IMR-90 (cell line): ENCODE results near the gene CRYAA. TPM values are rescaled to one million over a fixed set of nuclear protein-coding genes. Genes with fewer than 3 reads are reported as not detected.
"Not testable (repeated sequence)": the region's sequence is repeated elsewhere in the genome, so short reads cannot be mapped to it uniquely, and the experiment has no call there.

Experiments used
- ATAC-seq: fragments of 200-7000 bp; cut with Tn5 transposase; 2 replicates; pipeline ENCODE4 v1.9.1; 2020; ENCODE audit warnings: low read depth, mild to moderate bottlenecking, moderate library complexity
- BruUV-seq: library from RNA; stranded (reverse); fragments of 400-500 nt; replicated peaks from 2 replicates; lab custom pipeline; 2021; lab: Mats Ljungman, UMichigan
- CTCF ChIA-PET: fragments of 300-600 bp; formaldehyde crosslinking; extraction: SDS; loops from one replicate; lab custom pipeline; 2021; ENCODE audit warnings: antibody characterized with exemption; lab: Yijun Ruan, JAX
- POLR2A ChIA-PET: fragments of 300-600 bp; sonication (Branson Sonifier 250); formaldehyde crosslinking; loops from one replicate; lab custom pipeline; 2022; ENCODE audit warnings: antibody characterized with exemption; ENCODE audit not compliant: unreplicated experiment; lab: Charles Lee
- DNase-seq: peaks from one replicate; pipeline ENCODE4 v3.0.0; 2013
- H2AFZ ChIP-seq: replicated peaks from 2 replicates; pipeline ENCODE3; 2013; ENCODE audit warnings: low read length, mild to moderate bottlenecking; ENCODE audit not compliant: poor library complexity
- H2AK5ac ChIP-seq: 2 replicates; pipeline ENCODE4 v1.6.1; 2013; ENCODE audit warnings: low read depth, low read length, inconsistent platforms
- H2AK9ac ChIP-seq: replicated peaks from 2 replicates; pipeline ENCODE3; 2013; ENCODE audit warnings: mild to moderate bottlenecking, low read depth, low read length, moderate library complexity; ENCODE audit not compliant: poor library complexity
- H2BK120ac ChIP-seq: 2 replicates; pipeline ENCODE4 v1.6.1; 2013; ENCODE audit warnings: low read depth, low read length, inconsistent platforms
- H2BK15ac ChIP-seq: 3 replicates; pipeline ENCODE4 v1.6.1; 2013; ENCODE audit warnings: low read depth, low read length, inconsistent platforms
- H2BK20ac ChIP-seq: 2 replicates; pipeline ENCODE4 v1.6.1; 2013; ENCODE audit warnings: low read depth, mild to moderate bottlenecking, inconsistent platforms, low read length, moderate library complexity
- H2BK5ac ChIP-seq: 2 replicates; pipeline ENCODE4 v1.6.1; 2013; ENCODE audit warnings: mild to moderate bottlenecking, low read depth, low read length, inconsistent platforms; ENCODE audit not compliant: poor library complexity, severe bottlenecking
- H3K14ac ChIP-seq: replicated peaks from 2 replicates; pipeline ENCODE4 v1.6.1; 2013; ENCODE audit warnings: low read depth, low read length, inconsistent platforms
- H3K18ac ChIP-seq: 2 replicates; pipeline ENCODE4 v1.6.1; 2013; ENCODE audit warnings: low read depth, low read length, control low read depth
- H3K23ac ChIP-seq: 2 replicates; pipeline ENCODE4 v1.6.1; 2013; ENCODE audit warnings: low read depth, low read length, inconsistent platforms
- H3K27ac ChIP-seq: 2 replicates; pipeline ENCODE4 v1.5.1; 2013; ENCODE audit warnings: mild to moderate bottlenecking, control low read depth, low read length; ENCODE audit not compliant: insufficient read depth
- H3K27me3 ChIP-seq: 2 replicates; pipeline ENCODE4 v1.6.1; 2013; ENCODE audit warnings: low read length; ENCODE audit not compliant: control insufficient read depth, insufficient read depth
- H3K36me3 ChIP-seq: 2 replicates; pipeline ENCODE4 v1.6.1; 2013; ENCODE audit warnings: low read length, mixed read lengths; ENCODE audit not compliant: control insufficient read depth, insufficient read depth
- H3K4ac ChIP-seq: 2 replicates; pipeline ENCODE4 v1.6.1; 2013; ENCODE audit warnings: low read depth, low read length, inconsistent platforms
- H3K4me1 ChIP-seq: 2 replicates; pipeline ENCODE4 v1.6.1; 2013; ENCODE audit warnings: low read length, mixed read lengths; ENCODE audit not compliant: control insufficient read depth, insufficient read depth
- H3K4me2 ChIP-seq: 2 replicates; pipeline ENCODE4 v1.6.1; 2013; ENCODE audit warnings: low read depth, mild to moderate bottlenecking, control low read depth, low read length, moderate library complexity
- H3K4me3 ChIP-seq: 2 replicates; pipeline ENCODE4 v1.5.1; 2013; ENCODE audit warnings: low read depth, mild to moderate bottlenecking, control low read depth, low read length, moderate library complexity; ENCODE audit not compliant: insufficient read depth
- H3K56ac ChIP-seq: 2 replicates; pipeline ENCODE4 v1.6.1; 2013; ENCODE audit warnings: low read length, inconsistent platforms; ENCODE audit not compliant: insufficient read depth; ENCODE audit errors: extremely low read depth
- H3K79me1 ChIP-seq, 2 experiments: 2 replicates each; pipeline ENCODE4 v1.6.1; 2013; ENCODE audit warnings: low read length in 2 of 2, inconsistent platforms in 1 of 2, low read depth in 1 of 2
- H3K9ac ChIP-seq: 2 replicates; pipeline ENCODE4 v1.6.1; 2013; ENCODE audit warnings: low read depth, low read length, control low read depth
- H3K9me1 ChIP-seq: 2 replicates; pipeline ENCODE4 v1.6.1; 2013; ENCODE audit warnings: low read length, inconsistent platforms; ENCODE audit not compliant: insufficient read depth
- H3K9me3 ChIP-seq: 2 replicates; pipeline ENCODE4 v1.6.1; 2013; ENCODE audit warnings: low read length; ENCODE audit not compliant: control insufficient read depth, insufficient read depth
- H4K20me1 ChIP-seq: 2 replicates; pipeline ENCODE4 v1.6.1; 2013; ENCODE audit warnings: low read length, inconsistent platforms; ENCODE audit not compliant: insufficient read depth
- H4K5ac ChIP-seq: 2 replicates; pipeline ENCODE4 v1.6.1; 2013; ENCODE audit warnings: mild to moderate bottlenecking, low read depth, low read length, control low read depth
- H4K8ac ChIP-seq, 2 experiments: 2 replicates each; pipeline ENCODE4 v1.6.1; 2013; ENCODE audit warnings: low read depth in 2 of 2, low read length in 2 of 2, control low read depth in 1 of 2, inconsistent platforms in 1 of 2
- H4K91ac ChIP-seq: 2 replicates; pipeline ENCODE4 v1.6.1; 2013; ENCODE audit warnings: low read depth, low read length, inconsistent platforms; ENCODE audit not compliant: insufficient read depth
- WGBS, 2 experiments: methylation state at CpG; one replicate each; pipeline versions ENCODE4 v1.1.5 to v1.1.7; 2013; ENCODE audit warnings: missing lambda C conversion rate in 2 of 2; ENCODE audit not compliant: insufficient read length in 1 of 2; ENCODE audit errors: extremely low coverage in 2 of 2; 5-methylcytosine and 5-hydroxymethylcytosine counted together
- dilution Hi-C: fragments of 300-500 bp; cut with HindIII; formaldehyde crosslinking; loops from one replicate; pipeline ENCODE4 v1.14.3; 2018; ENCODE audit warnings: low sequenced_read_pairs; ENCODE audit not compliant: unreplicated experiment
- in situ Hi-C: fragments of 300-500 bp; cut with MboI; formaldehyde crosslinking; loops from 3 replicates; pipeline ENCODE4 v1.14.3; 2019; ENCODE audit warnings: low sequenced_read_pairs, inconsistent platforms, mixed read lengths
- intact Hi-C: fragments of 100-400 bp; cut with micrococcal nuclease; formaldehyde crosslinking; loops from 2 replicates; pipeline ENCODE4 v1.10.0; 2022
- polyA plus RNA-seq, 3 experiments: library from polyadenylated mRNA; depleted of rRNA; stranded (reverse); fragments of >200 nt; gene quantifications; 2 replicates each; pipeline ENCODE4 v1.2.3, GENCODE V29; 2012; ENCODE audit warnings: low replicate concordance in 1 of 3
- total RNA-seq: library from RNA; depleted of rRNA; stranded (reverse); fragments of >200 nt; gene quantifications from 2 replicates; pipeline ENCODE4 v1.2.3, GENCODE V29; 2012

The CRYAA gene
- total and polyA plus RNA-seq, 2 of the 4 experiments (the other 2 are of a cell fraction) = not detected

GRCh38 chr21:43172812-43173211 is 4.0 kb downstream of the CRYAA start:
- H2AK5ac ChIP-seq, H3K14ac ChIP-seq, H4K91ac ChIP-seq, H3K23ac ChIP-seq, H2AFZ ChIP-seq, CTCF ChIA-PET, H4K8ac ChIP-seq, BruUV-seq, H3K18ac ChIP-seq, H4K5ac ChIP-seq, dilution Hi-C loops, H2BK15ac ChIP-seq, H2BK120ac ChIP-seq, in situ Hi-C loops, H3K9me1 ChIP-seq, H3K9me3 ChIP-seq, intact Hi-C loops, DNase-seq, H2AK9ac ChIP-seq, H3K4me3 ChIP-seq, H3K27ac ChIP-seq, H3K27me3 ChIP-seq, H2BK5ac ChIP-seq, H3K56ac ChIP-seq, H3K36me3 ChIP-seq, H3K79me1 ChIP-seq, POLR2A ChIA-PET, H3K4me1 ChIP-seq, H3K4me2 ChIP-seq, H3K4ac ChIP-seq, H2BK20ac ChIP-seq, H3K9ac ChIP-seq, ATAC-seq, H4K20me1 ChIP-seq: not testable (repeated sequence)
- no CpG with 5 or more reads among the region's 29 CpGs for WGBS, 2 experiments

GRCh38 chr21:43173438-43173837 is 4.6 kb downstream of the CRYAA start:
- in situ Hi-C loops, H2BK5ac ChIP-seq, H3K56ac ChIP-seq, H3K79me1 ChIP-seq, H3K9me1 ChIP-seq, intact Hi-C loops, H4K91ac ChIP-seq, H4K8ac ChIP-seq, DNase-seq, H3K18ac ChIP-seq, H2BK120ac ChIP-seq, CTCF ChIA-PET, H3K23ac ChIP-seq, H2AK5ac ChIP-seq, dilution Hi-C loops, H3K36me3 ChIP-seq, H3K27me3 ChIP-seq, H2BK20ac ChIP-seq, H3K27ac ChIP-seq, H3K9me3 ChIP-seq, BruUV-seq, H4K20me1 ChIP-seq, H3K4me2 ChIP-seq, POLR2A ChIA-PET, H2AFZ ChIP-seq, H3K4me1 ChIP-seq, H3K9ac ChIP-seq, H4K5ac ChIP-seq, H2BK15ac ChIP-seq, ATAC-seq, H3K4me3 ChIP-seq, H2AK9ac ChIP-seq, H3K14ac ChIP-seq, H3K4ac ChIP-seq: not testable (repeated sequence)
- WGBS, 2 experiments = no CpG with 5 or more reads among the region's 18 CpGs
